Natural killer cell treated with Interleukin-12 subunit alpha and Interleukin-12 subunit beta and Interleukin-15 and Interleukin-18, amount 100 ng/mL, for 72 hours (primary cell): Measurements from ENCODE around the gene CEP19. TPM values are rescaled to one million over a fixed set of nuclear protein-coding genes. Genes with fewer than 3 reads are reported as not detected.

Source experiments
- ATAC-seq, 2 donors: fragments of 150-1000 bp; cut with Tn5 transposase in 1 of 2; sonication (Bioruptor Pico), chemical (Tn5 transposase) in 1 of 2; 2 replicates each; pipeline ENCODE4 v1.10.0; 2021
- DNase-seq: peaks from one replicate; pipeline ENCODE4 v3.0.0; 2022; ENCODE audit warnings: low spot score
- H3K27ac Mint-ChIP-seq, 2 donors: 1 replicate in 1 of 2; 2 replicates in 1 of 2; pipeline ENCODE4 v1.8.0; 2022; ENCODE audit warnings: mixed read lengths in 2 of 2, mild to moderate bottlenecking in 1 of 2, moderate library complexity in 1 of 2
- H3K27me3 Mint-ChIP-seq, 2 donors: 1 replicate in 1 of 2; 2 replicates in 1 of 2; pipeline ENCODE4 v1.8.0; 2022; ENCODE audit warnings: mixed read lengths in 2 of 2
- H3K36me3 Mint-ChIP-seq: one replicate; pipeline ENCODE4 v1.8.0; 2022; ENCODE audit warnings: mixed read lengths
- H3K4me1 Mint-ChIP-seq, 2 donors: 1 replicate in 1 of 2; 2 replicates in 1 of 2; pipeline ENCODE4 v1.8.0; 2022; ENCODE audit warnings: low read depth in 2 of 2, mixed read lengths in 2 of 2, mild to moderate bottlenecking in 1 of 2
- H3K4me3 Mint-ChIP-seq: one replicate; pipeline ENCODE4 v1.8.0; 2022; ENCODE audit warnings: mixed read lengths
- H3K9me3 Mint-ChIP-seq: 2 replicates; pipeline ENCODE4 v1.8.0; 2022; ENCODE audit warnings: mixed read lengths
- total RNA-seq, 2 donors: library from RNA; stranded (reverse); gene quantifications; one replicate each; pipeline ENCODE4 v1.2.3, GENCODE V29; 2022

CEP19 gene
- total RNA-seq, 2 donors from 2014 or later = 2.3 to 4.2 TPM

DNA sequence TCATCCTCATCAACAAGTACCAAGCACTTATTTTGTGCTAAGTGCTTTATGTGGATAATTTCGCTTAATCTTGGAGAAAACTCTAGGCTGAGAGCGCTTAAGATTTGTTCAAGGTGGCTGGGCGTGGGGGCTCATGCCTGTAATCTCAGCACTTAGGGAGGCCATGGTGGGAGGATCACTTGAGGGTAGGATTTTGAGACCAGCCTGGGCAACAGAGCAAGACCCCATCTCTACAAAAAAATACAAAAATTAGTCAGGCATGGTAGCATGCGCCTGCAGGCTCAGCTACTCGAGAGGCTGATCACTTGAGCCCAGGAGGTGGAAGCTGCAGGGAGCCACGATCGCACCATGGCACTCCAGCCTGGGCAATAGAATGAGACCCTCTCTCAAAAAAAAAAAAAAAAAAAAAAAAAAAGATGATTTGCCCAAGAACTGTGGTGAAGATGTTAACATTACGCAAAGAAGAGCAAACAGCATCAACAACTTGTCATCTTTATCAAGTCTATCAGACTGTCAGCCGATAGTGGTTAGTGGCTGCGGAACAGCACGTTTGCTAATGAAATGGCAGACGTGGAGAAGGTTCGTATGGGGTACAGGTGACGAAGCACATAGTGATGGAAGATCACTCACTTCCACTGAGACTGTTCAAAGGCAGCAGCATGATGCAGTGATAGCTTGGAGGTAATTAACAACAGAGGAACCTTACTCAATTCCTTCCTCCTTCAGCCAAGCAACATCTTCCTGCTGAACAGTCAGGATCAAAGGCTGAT lies 44.8 kb downstream of the CEP19 start:
- no peaks in the 10 kb centered on the region for H3K9me3 Mint-ChIP-seq
- H3K4me1 Mint-ChIP-seq = peaks cover 7 to 16% of the 10 kb centered on the region in 2 donors
- peak overlapping the region in 1 of 2 donors; percentile 79 for H3K27ac Mint-ChIP-seq
- no peak overlapping the region for H3K4me3 Mint-ChIP-seq
- no peaks in the 10 kb centered on the region for H3K27me3 Mint-ChIP-seq
- ATAC-seq (peak in 1 of 2 donors; percentile 57), DNase-seq (no peak)
- H3K36me3 Mint-ChIP-seq = no peaks in the 10 kb centered on the region

DNA sequence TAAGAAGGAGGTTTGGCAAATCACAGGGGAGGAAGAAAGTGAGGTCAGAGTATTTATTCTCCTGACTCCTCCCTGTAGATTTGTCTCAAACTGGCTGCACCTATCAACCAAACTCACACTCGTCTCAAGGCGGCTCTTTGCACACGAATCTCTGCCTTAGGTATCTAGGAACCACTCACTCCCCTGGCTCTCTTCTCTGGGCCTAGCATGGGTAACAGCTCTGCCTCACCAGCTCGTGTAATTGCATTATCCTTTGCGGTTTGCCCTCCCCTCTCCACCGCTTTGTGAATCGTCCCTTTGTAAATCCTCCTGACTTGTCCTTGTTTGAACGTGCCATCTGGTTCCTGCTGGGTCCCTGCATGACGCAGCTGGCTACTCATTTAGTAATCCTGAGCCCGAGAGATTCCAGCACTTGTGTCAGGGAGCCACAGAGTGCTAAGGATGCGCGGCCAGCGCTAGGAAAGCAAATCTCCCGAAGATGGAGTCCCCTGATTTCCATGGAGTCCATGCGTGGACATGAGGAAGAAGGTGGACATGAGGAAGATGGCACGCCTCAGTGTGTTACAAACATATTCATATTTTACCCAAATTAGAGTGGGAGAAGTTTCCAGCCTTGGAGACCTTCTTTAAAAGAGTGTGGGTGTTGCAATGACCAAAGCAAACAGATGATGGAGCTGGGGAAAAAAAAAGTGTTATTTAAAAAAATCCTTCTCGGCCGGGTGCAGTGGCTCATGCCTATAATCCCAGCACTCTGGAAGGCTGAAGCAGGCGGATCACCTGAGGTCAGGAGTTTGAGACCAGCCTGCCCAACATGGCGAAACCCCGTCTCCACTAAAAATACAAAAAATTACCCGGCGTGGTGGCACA lies 45.8 kb downstream of the CEP19 start:
- ATAC-seq = no peak
- Mint-ChIP-seq H3K4me3 (no peak overlapping the region), H3K9me3 (no peaks in the 10 kb centered on the region), H3K4me1 (peaks cover 7 to 16% of the 10 kb centered on the region in 2 donors), H3K27me3 (no peaks in the 10 kb centered on the region), H3K36me3 (no peaks in the 10 kb centered on the region), H3K27ac (no peak overlapping the region)
- no peak for DNase-seq

DNA sequence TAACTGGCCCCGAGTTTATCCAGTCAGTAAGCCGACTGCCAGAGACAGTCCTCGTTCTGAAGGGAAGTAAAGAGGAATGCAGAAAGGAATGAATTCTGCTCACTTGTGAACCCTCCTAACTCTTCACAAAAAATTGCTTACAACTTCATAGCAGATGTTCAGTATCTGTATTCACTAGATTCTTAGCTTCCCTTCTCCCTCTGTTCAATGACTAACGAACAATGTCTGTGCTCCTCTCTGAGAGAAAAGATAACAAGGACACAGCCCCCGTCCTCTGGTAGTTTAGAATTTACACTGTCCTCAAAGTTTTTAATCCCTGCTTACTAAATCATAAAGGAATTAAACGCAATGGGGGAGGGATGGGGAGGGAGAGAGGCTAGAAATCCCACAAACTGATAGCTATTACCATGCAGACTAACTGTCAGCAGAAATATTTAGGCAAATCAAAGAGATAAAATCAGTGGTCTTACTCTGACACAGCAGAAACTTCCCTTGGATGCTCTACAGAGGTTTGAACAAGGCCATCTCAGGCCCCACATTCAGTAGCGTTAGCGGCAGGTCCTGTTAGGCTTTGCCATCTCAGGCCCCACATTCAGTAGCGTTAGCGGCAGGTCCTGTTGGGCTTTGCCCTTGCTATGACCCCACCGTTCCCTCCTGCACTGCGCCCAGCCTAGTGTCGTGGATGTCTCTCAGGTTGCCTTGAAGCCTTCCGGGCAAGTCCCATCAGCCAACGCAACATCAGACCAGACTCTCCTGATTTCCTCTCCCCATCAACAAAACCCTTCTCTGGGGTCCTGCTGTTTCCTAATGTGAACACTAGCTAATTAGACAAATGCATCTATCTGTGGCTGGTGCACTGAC lies 49.1 kb downstream of the CEP19 start:
- H3K4me3 Mint-ChIP-seq = no peak overlapping the region
- no peaks in the 10 kb centered on the region for H3K9me3 Mint-ChIP-seq
- H3K27me3 Mint-ChIP-seq = no peaks in the 10 kb centered on the region
- no peak for ATAC-seq
- no peak for DNase-seq
- peaks cover 0 to 9% of the 10 kb centered on the region in 2 donors for H3K4me1 Mint-ChIP-seq
- no peaks in the 10 kb centered on the region for H3K36me3 Mint-ChIP-seq
- peak overlapping the region in 1 of 2 donors; percentile 33 for H3K27ac Mint-ChIP-seq

DNA sequence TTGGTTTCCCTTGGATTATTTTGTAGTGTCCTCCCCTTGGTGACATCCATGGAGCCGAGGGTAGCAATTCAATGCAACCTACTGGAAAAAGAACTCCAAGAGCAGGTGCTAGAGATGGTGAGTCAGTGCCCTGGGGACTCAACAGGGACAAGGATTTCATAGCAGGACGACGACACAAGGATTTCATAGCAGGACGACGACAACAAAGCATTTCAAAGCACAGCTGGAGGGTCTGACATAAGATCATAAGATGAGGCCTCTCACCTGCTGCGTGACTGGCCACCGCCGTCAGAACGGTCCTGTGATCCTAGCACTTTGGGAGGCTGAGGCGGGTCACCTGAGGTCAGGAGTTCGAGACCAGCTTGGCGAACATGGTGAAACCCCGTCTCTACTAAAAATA lies 50.0 kb downstream of the CEP19 start:
- Mint-ChIP-seq H3K27me3 (no peaks in the 10 kb centered on the region), H3K36me3 (no peaks in the 10 kb centered on the region), H3K4me3 (no peak overlapping the region), H3K27ac (no peak overlapping the region), H3K9me3 (no peaks in the 10 kb centered on the region), H3K4me1 (peaks cover 0 to 11% of the 10 kb centered on the region in 2 donors)
- DNase-seq (no peak), ATAC-seq (no peak)

DNA sequence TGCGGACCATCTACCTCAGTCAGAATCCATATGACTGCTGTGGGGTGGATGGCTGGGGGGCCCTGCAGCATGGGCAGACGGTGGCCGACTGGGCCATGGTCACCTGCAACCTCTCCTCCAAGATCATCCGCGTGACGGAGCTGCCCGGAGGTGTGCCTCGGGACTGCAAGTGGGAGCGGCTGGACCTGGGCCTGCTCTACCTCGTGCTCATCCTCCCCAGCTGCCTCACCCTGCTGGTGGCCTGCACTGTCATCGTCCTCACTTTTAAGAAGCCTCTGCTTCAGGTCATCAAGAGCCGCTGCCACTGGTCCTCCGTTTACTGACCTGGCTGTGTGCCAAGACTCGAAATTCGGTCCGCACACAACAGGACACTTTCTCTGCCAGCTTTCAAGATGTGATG lies 50.6 kb downstream of the CEP19 start:
- no peaks in the 10 kb centered on the region for H3K36me3 Mint-ChIP-seq
- no peaks in the 10 kb centered on the region for H3K9me3 Mint-ChIP-seq

DNA sequence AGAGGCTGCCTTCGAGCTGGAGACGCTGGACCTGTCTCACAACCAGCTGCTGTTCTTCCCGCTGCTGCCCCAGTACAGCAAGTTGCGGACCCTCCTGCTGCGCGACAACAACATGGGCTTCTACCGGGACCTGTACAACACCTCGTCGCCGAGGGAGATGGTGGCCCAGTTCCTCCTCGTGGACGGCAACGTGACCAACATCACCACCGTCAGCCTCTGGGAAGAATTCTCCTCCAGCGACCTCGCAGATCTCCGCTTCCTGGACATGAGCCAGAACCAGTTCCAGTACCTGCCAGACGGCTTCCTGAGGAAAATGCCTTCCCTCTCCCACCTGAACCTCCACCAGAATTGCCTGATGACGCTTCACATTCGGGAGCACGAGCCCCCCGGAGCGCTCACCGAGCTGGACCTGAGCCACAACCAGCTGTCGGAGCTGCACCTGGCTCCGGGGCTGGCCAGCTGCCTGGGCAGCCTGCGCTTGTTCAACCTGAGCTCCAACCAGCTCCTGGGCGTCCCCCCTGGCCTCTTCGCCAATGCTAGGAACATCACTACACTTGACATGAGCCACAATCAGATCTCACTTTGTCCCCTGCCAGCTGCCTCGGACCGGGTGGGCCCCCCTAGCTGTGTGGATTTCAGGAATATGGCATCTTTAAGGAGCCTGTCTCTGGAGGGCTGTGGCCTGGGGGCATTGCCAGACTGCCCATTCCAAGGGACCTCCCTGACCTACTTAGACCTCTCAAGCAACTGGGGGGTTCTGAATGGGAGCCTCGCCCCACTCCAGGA lies 51.5 kb downstream of the CEP19 start:
- Mint-ChIP-seq H3K9me3 (no peaks in the 10 kb centered on the region), H3K27ac (no peak overlapping the region), H3K4me1 (peaks cover 0 to 11% of the 10 kb centered on the region in 2 donors), H3K4me3 (no peak overlapping the region), H3K36me3 (no peaks in the 10 kb centered on the region), H3K27me3 (no peaks in the 10 kb centered on the region)
- ATAC-seq (no peak), DNase-seq (no peak)

More for the DNA sequence above, 50.6 kb downstream of the CEP19 start:
- DNase-seq (no peak), ATAC-seq (peak in 1 of 2 donors; percentile 22)
- Mint-ChIP-seq H3K27me3 (no peaks in the 10 kb centered on the region), H3K27ac (no peak overlapping the region), H3K4me3 (no peak overlapping the region), H3K4me1 (peaks cover 0 to 17% of the 10 kb centered on the region in 2 donors)

DNA sequence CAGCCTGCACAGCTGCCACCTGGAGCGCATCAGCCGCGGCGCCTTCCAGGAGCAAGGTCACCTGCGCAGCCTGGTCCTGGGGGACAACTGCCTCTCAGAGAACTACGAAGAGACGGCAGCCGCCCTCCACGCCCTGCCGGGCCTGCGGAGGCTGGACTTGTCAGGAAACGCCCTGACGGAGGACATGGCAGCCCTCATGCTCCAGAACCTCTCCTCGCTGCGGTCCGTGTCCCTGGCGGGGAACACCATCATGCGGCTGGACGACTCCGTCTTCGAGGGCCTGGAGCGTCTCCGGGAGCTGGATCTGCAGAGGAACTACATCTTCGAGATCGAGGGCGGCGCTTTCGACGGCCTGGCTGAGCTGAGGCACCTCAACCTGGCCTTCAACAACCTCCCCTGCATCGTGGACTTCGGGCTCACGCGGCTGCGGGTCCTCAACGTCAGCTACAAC lies 52.1 kb downstream of the CEP19 start:
- DNase-seq (no peak), ATAC-seq (no peak)
- Mint-ChIP-seq H3K36me3 (no peaks in the 10 kb centered on the region), H3K4me1 (peaks cover 0 to 11% of the 10 kb centered on the region in 2 donors), H3K27me3 (no peaks in the 10 kb centered on the region), H3K4me3 (no peak overlapping the region), H3K9me3 (no peaks in the 10 kb centered on the region), H3K27ac (no peak overlapping the region)

Other genes starting within 250 kb of the CEP19 start
- 10 to 100 TPM; 22.2 to 29.9 TPM for gene RNF168, start 208.5 kb downstream of the CEP19 start, total RNA-seq
- not detected for gene SMCO1, start 196.9 kb downstream of the CEP19 start, total RNA-seq
- gene WDR53, start 143.7 kb downstream of the CEP19 start, total RNA-seq = 10 to 100 TPM; 19.7 to 23.0 TPM
- gene FBXO45, start 143.6 kb downstream of the CEP19 start, total RNA-seq = 10 to 100 TPM; 17.7 to 22.3 TPM
- 10 to 100 TPM; 40.3 to 55.7 TPM for gene NRROS, start 72.6 kb downstream of the CEP19 start, total RNA-seq
- 10 to 100 TPM; 28.1 to 33.6 TPM for gene PIGX, start 127 bp upstream of the CEP19 start, total RNA-seq
- 10 to 100 TPM; 70.1 to 83.3 TPM for gene PAK2, start 27.6 kb upstream of the CEP19 start, total RNA-seq
- gene SENP5, start 155.7 kb upstream of the CEP19 start, total RNA-seq = 10 to 100 TPM; 54.5 to 68.4 TPM
- 10 to 100 TPM; 78.1 to 82.8 TPM for gene NCBP2, start 230.3 kb upstream of the CEP19 start, total RNA-seq